Measurements from ENCODE around the gene FLT4. TPM values are rescaled to one million over a fixed set of nuclear protein-coding genes. Genes with fewer than 3 reads are reported as not detected.

The FLT4 gene
- total RNA-seq, result under 1 TPM; 0.68 to 0.92 (median 0.78) TPM
- total RNA-seq (2013), result 3.3 TPM

GRCh38 chr5:180649297-180650039 is at the start of gene FLT4:
FLT4 (minus strand) TSS chr5:180649600; CDS start chr5:180649545, 55 bp downstream.
- no peak within 1 kb of the TSS for H3K27ac ChIP-seq (ENCODE audit: low read length)
- no peaks in the 10 kb centered on the region for H3K9me3 ChIP-seq (ENCODE audit: control insufficient read depth, insufficient read depth, low read length)
- TF ChIP-seq, protein P1, sequence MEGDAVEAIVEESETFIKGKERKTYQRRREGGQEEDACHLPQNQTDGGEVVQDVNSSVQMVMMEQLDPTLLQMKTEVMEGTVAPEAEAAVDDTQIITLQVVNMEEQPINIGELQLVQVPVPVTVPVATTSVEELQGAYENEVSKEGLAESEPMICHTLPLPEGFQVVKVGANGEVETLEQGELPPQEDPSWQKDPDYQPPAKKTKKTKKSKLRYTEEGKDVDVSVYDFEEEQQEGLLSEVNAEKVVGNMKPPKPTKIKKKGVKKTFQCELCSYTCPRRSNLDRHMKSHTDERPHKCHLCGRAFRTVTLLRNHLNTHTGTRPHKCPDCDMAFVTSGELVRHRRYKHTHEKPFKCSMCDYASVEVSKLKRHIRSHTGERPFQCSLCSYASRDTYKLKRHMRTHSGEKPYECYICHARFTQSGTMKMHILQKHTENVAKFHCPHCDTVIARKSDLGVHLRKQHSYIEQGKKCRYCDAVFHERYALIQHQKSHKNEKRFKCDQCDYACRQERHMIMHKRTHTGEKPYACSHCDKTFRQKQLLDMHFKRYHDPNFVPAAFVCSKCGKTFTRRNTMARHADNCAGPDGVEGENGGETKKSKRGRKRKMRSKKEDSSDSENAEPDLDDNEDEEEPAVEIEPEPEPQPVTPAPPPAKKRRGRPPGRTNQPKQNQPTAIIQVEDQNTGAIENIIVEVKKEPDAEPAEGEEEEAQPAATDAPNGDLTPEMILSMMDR (IDR thresholded peaks at IDR 0.05), result no peak
- no peaks in the 10 kb centered on the region for H3K36me3 ChIP-seq (ENCODE audit: control insufficient read depth, insufficient read depth, low read length)
- Mint-ChIP-seq H3K27ac (no peak within 1 kb of the TSS), H3K9me3 (no peaks in the 10 kb centered on the region), H3K4me1 (peaks cover 8% of the 10 kb centered on the region in 2 donors), H3K4me3 (peak within 1 kb of the TSS; percentile 79), H3K27me3 (ENCODE audit: low read depth in 2 of 2) (peaks cover 46 to 47% of the 10 kb centered on the region in 2 donors), H3K36me3 (no peaks in the 10 kb centered on the region)
- ATAC-seq (peak in 1 of 3 donors; percentile 37), DNase-seq (peak in 1 of 2 donors; percentile 22)
- peaks cover 9% of the 10 kb centered on the region for H3K27me3 ChIP-seq (ENCODE audit: control insufficient read depth, insufficient read depth, low read length)
- H3K4me3 ChIP-seq (ENCODE audit: low read length), result peak within 1 kb of the TSS; percentile 24
- WGBS (ENCODE audit: insufficient coverage), result 1% methylated on average over 86 of the region's 89 CpGs
- H3K4me1 ChIP-seq (ENCODE audit: control insufficient read depth, insufficient read depth, low read length), result peaks cover 8% of the 10 kb centered on the region
- intact Hi-C loops (cut with micrococcal nuclease), result no loop called here

DNA sequence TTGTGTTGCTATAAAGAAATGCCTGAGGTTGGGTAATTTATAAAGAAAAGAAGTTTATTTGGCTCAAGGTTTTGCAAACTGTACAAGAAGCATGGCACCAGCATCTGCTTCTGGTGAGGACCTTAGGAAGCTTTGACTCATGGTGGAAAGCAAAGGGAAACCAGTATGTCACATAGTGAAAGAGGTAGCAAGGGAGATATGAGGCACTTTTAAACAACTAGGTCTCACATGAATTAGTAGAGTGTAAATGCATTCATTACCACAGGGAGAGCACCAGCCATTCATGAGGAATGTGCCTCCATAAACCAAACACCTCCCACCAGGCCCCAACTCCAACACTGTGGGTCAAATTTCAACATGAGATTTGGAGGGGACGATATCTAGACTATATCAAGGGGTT is 49.6 kb upstream of the FLT4 start:
- Histone ChIP-seq H3K36me3 (ENCODE audit: control insufficient read depth, insufficient read depth, low read length) (no peaks in the 10 kb centered on the region), H3K9me3 (ENCODE audit: control insufficient read depth, insufficient read depth, low read length) (peaks cover 4% of the 10 kb centered on the region), H3K4me3 (ENCODE audit: low read length) (no peak overlapping the region), H3K4me1 (ENCODE audit: control insufficient read depth, insufficient read depth, low read length) (no peaks in the 10 kb centered on the region), H3K27ac (ENCODE audit: low read length) (no peak overlapping the region), H3K27me3 (ENCODE audit: control insufficient read depth, insufficient read depth, low read length) (no peaks in the 10 kb centered on the region)
- no peak overlapping the region for H3K4me3 Mint-ChIP-seq
- H3K36me3 Mint-ChIP-seq, result no peaks in the 10 kb centered on the region
- WGBS (ENCODE audit: insufficient coverage), result no CpG with 5 or more reads among the region's 1 CpG
- intact Hi-C loops (cut with micrococcal nuclease), result no loop called here
- H3K9me3 Mint-ChIP-seq, result peaks cover 0 to 4% of the 10 kb centered on the region in 2 donors
- H3K27ac Mint-ChIP-seq, result no peak overlapping the region
- ATAC-seq (no peak), DNase-seq (no peak)
- TF ChIP-seq, protein P1 (IDR thresholded peaks at IDR 0.05), result no peak
- H3K4me1 Mint-ChIP-seq, result no peaks in the 10 kb centered on the region
- peaks cover 0 to 11% of the 10 kb centered on the region in 2 donors for H3K27me3 Mint-ChIP-seq (ENCODE audit: low read depth in 2 of 2)

GRCh38 chr5:180696116-180696515 is 46.7 kb upstream of the FLT4 start:
- no peak for DNase-seq
- TF ChIP-seq, protein P1 (IDR thresholded peaks at IDR 0.05), result no peak
- Histone ChIP-seq H3K9me3 (ENCODE audit: control insufficient read depth, insufficient read depth, low read length) (peaks cover 4% of the 10 kb centered on the region), H3K27me3 (ENCODE audit: control insufficient read depth, insufficient read depth, low read length) (no peaks in the 10 kb centered on the region), H3K27ac (ENCODE audit: low read length) (no peak overlapping the region), H3K4me1 (ENCODE audit: control insufficient read depth, insufficient read depth, low read length) (peaks cover 1% of the 10 kb centered on the region), H3K4me3 (ENCODE audit: low read length) (no peak overlapping the region), H3K36me3 (ENCODE audit: control insufficient read depth, insufficient read depth, low read length) (no peaks in the 10 kb centered on the region)
- peaks cover 0 to 4% of the 10 kb centered on the region in 2 donors for H3K9me3 Mint-ChIP-seq
- peaks cover 0 to 5% of the 10 kb centered on the region in 2 donors for H3K27me3 Mint-ChIP-seq (ENCODE audit: low read depth in 2 of 2)
- no peaks in the 10 kb centered on the region for H3K36me3 Mint-ChIP-seq
- 91% methylated on average over 1 of the region's 1 CpG for WGBS (ENCODE audit: insufficient coverage)
- H3K4me3 Mint-ChIP-seq, result no peak overlapping the region
- H3K27ac Mint-ChIP-seq, result no peak overlapping the region
- H3K4me1 Mint-ChIP-seq, result peaks cover 0 to 5% of the 10 kb centered on the region in 2 donors
- intact Hi-C loops (cut with micrococcal nuclease), result no loop called here
- ATAC-seq, result no peak
